PC-3 (cell line): ENCODE data around the gene MS4A4E. TPM values are rescaled to one million over a fixed set of nuclear protein-coding genes. Genes with fewer than 3 reads are reported as not detected.

ENCODE experiments used
- ATAC-seq: fragments of 200-7000 bp; cut with Tn5 transposase; 2 replicates; pipeline ENCODE4 v1.9.1; 2020; ENCODE audit warnings: mild to moderate bottlenecking, moderate library complexity
- BruUV-seq: library from RNA; stranded (reverse); fragments of 400-500 nt; replicated peaks from 2 replicates; lab custom pipeline; 2021; lab: Mats Ljungman, UMichigan
- CTCF ChIA-PET: fragments of 300-600 bp; sonication (Branson Sonifier 250); formaldehyde crosslinking; loops from one replicate; lab custom pipeline; 2022; ENCODE audit warnings: antibody characterized with exemption; lab: Charles Lee
- POLR2A ChIA-PET: fragments of 300-600 bp; sonication (Branson Sonifier 250); formaldehyde crosslinking; loops from one replicate; lab custom pipeline; 2022; ENCODE audit warnings: antibody characterized with exemption; ENCODE audit not compliant: unreplicated experiment; lab: Charles Lee
- DNase-seq: peaks from one replicate; pipeline ENCODE4 v3.0.0-alpha.2; 2015
- H2AFZ ChIP-seq: fragments of 300-600 bp; sonication (generic); 2 replicates; pipeline ENCODE4 v1.6.0; 2016; ENCODE audit warnings: antibody characterized with exemption, low read length
- H3F3A ChIP-seq: fragments of 300-600 bp; sonication (generic); one replicate; pipeline ENCODE4 v1.6.0; 2017; ENCODE audit warnings: antibody characterized with exemption, low read length, control low read depth, mild to moderate bottlenecking; ENCODE audit not compliant: unreplicated experiment
- H3K27ac ChIP-seq: fragments of 300-600 bp; sonication (generic); 2 replicates; pipeline ENCODE4 v1.5.1; 2016; ENCODE audit warnings: mild to moderate bottlenecking, low read length
- H3K27me3 ChIP-seq: fragments of 300-600 bp; sonication (generic); 2 replicates; pipeline ENCODE4 v1.6.1; 2016; ENCODE audit warnings: low read length, mixed read lengths
- H3K36me3 ChIP-seq: fragments of 300-600 bp; sonication (generic); 2 replicates; pipeline ENCODE4 v1.6.1; 2016; ENCODE audit warnings: low read depth, mixed run types, low read length, mixed read lengths
- H3K4me1 ChIP-seq: fragments of 300-600 bp; sonication (generic); 2 replicates; pipeline ENCODE4 v1.5.1; 2016; ENCODE audit warnings: low read length; ENCODE audit not compliant: insufficient read depth
- H3K4me2 ChIP-seq: fragments of 300-600 bp; sonication (generic); 2 replicates; pipeline ENCODE4 v1.6.0; 2016; ENCODE audit warnings: low read length
- H3K4me3 ChIP-seq: fragments of 300-600 bp; sonication (generic); 2 replicates; pipeline ENCODE4 v1.5.1; 2016; ENCODE audit warnings: mild to moderate bottlenecking, low read length, mixed read lengths
- H3K79me2 ChIP-seq: fragments of 300-600 bp; sonication (generic); 2 replicates; pipeline ENCODE4 v1.6.1; 2017; ENCODE audit warnings: low read length, mixed read lengths
- H3K9ac ChIP-seq: fragments of 300-600 bp; sonication (generic); 2 replicates; pipeline ENCODE4 v1.6.0; 2016; ENCODE audit warnings: mild to moderate bottlenecking, low read length
- H3K9me2 ChIP-seq: fragments of 300-600 bp; sonication (generic); replicated peaks from 2 replicates; pipeline ENCODE4 v1.6.1; 2016; ENCODE audit warnings: mixed run types, low read length, mixed read lengths
- H3K9me3 ChIP-seq: fragments of 300-600 bp; sonication (generic); 2 replicates; pipeline ENCODE4 v1.6.1; 2016; ENCODE audit warnings: low read length, mixed read lengths
- H4K20me1 ChIP-seq: fragments of 300-600 bp; sonication (generic); 2 replicates; pipeline ENCODE4 v1.6.1; 2016; ENCODE audit warnings: low read length, mixed read lengths
- EZH2 ChIP-seq: fragments of 300-600 bp; sonication (generic); IDR thresholded peaks from one replicate; pipeline ENCODE4 v1.6.1; 2017; ENCODE audit warnings: antibody characterized with exemption, mild to moderate bottlenecking, low read length; ENCODE audit not compliant: unreplicated experiment
- EZH2phosphoT487 ChIP-seq: fragments of 300-600 bp; sonication (generic); IDR thresholded peaks from 2 replicates; pipeline ENCODE4 v1.6.1; 2018; ENCODE audit warnings: mild to moderate bottlenecking, antibody characterized with exemption, low read length, borderline replicate concordance
- intact Hi-C: fragments of 100-400 bp; cut with micrococcal nuclease; formaldehyde crosslinking; loops from 2 replicates; pipeline ENCODE4 v1.9.0; 2023
- total RNA-seq: library from RNA; depleted of rRNA; stranded (reverse); fragments of >200 nt; gene quantifications from 2 replicates; pipeline ENCODE4 v1.2.3, GENCODE V29; 2014
- TF ChIP-seq, protein P1 (sequence below): fragments of 300-600 bp; sonication (generic); conservative IDR thresholded peaks from 2 replicates; pipeline ENCODE4 v1.5.1; 2017; ENCODE audit warnings: antibody characterized with exemption, low read depth, mild to moderate bottlenecking, low read length

MS4A4E gene
- total RNA-seq, 1 experiment from 2014 or later: not detected

DNA sequence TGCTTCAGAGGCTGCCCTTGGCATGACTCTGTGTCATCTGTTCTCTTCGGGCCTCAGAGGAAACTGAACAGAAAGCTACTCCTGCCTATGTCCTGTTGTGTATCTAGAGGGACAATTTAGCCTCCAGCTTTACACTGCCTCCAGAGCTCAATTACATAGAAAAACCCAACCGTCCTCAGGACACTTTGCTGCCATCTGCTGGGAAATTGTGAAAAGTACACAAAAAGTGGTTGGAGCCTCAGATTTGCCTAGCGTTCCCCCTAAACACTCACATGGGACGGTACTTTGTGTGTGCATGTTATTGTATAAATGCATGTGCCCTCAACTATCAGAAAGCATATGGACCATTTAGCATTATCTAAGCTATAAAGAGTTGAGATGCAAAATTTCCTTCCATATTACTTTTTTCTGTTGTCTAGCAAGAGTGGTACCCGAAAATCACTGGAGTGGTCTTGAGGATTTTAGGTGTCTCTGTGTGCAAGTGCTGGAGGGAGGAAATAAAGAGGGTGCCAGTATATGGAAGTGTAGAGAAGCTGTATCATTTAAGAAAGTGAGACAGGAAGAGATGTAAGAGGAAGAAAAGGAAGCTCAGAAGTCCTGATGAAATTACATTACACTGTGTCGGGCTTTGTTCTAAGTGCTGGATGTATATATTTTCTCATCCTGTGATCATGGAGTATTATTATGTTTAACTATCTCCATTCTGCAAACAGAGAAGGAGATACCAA is 8.7 kb upstream of the MS4A4E start:
- TF ChIP-seq EZH2 (no peak), EZH2phosphoT487 (no peak)
- TF ChIP-seq, protein P1, sequence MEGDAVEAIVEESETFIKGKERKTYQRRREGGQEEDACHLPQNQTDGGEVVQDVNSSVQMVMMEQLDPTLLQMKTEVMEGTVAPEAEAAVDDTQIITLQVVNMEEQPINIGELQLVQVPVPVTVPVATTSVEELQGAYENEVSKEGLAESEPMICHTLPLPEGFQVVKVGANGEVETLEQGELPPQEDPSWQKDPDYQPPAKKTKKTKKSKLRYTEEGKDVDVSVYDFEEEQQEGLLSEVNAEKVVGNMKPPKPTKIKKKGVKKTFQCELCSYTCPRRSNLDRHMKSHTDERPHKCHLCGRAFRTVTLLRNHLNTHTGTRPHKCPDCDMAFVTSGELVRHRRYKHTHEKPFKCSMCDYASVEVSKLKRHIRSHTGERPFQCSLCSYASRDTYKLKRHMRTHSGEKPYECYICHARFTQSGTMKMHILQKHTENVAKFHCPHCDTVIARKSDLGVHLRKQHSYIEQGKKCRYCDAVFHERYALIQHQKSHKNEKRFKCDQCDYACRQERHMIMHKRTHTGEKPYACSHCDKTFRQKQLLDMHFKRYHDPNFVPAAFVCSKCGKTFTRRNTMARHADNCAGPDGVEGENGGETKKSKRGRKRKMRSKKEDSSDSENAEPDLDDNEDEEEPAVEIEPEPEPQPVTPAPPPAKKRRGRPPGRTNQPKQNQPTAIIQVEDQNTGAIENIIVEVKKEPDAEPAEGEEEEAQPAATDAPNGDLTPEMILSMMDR: peak; percentile 68

DNA sequence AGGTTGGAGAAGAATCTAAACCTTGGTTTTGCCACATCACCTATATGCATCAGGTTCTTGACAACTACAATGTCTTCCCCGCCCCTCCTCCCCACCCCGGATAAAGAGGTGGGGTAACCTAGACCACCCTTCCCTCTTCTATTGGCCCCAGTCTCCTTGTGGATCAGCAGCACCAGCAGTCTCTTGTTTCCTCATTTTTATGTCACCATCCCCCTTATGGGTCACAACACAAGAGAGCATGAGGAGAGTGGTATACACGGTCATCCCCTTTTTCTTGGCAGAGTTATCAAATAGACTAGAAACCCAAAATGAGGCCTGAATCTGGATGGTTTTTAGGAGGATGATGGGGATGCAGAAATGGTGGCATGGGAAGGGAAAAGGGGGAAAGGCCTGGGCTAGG is 1.2 kb downstream of the MS4A4E start:
- peaks cover 39% of the 10 kb centered on the region for H3K27me3 ChIP-seq
- H3K4me2 ChIP-seq: no peak overlapping the region
- BruUV-seq: no TSS peak
- H3F3A ChIP-seq: no peaks in the 10 kb centered on the region
- H3K4me3 ChIP-seq: no peak overlapping the region
- intact Hi-C loops: no loop called here
- CTCF ChIA-PET: no interaction called here
- no peaks in the 10 kb centered on the region for H3K9me3 ChIP-seq
- no peak overlapping the region for H2AFZ ChIP-seq
- H4K20me1 ChIP-seq: no peaks in the 10 kb centered on the region
- H3K9me2 ChIP-seq: no peaks in the 10 kb centered on the region
- no peaks in the 10 kb centered on the region for H3K36me3 ChIP-seq
- H3K4me1 ChIP-seq: no peaks in the 10 kb centered on the region
- DNase-seq (no peak), ATAC-seq (no peak)
- no peak overlapping the region for H3K27ac ChIP-seq
- H3K9ac ChIP-seq: no peak overlapping the region
- POLR2A ChIA-PET: no interaction called here
- H3K79me2 ChIP-seq: no peaks in the 10 kb centered on the region
- TF ChIP-seq EZH2: no peak
- TF ChIP-seq, protein P1: no peak
- TF ChIP-seq EZH2phosphoT487: no peak

More for the DNA sequence above, 8.7 kb upstream of the MS4A4E start:
- DNase-seq: peak; percentile 66
- Histone ChIP-seq H3K27me3 (no peaks in the 10 kb centered on the region), H2AFZ (no peak overlapping the region), H3K27ac (no peak overlapping the region), H3K4me2 (no peak overlapping the region), H3K36me3 (no peaks in the 10 kb centered on the region), H3K9me3 (peaks cover 4% of the 10 kb centered on the region; the same call in 1 of the 2 replicates), H3F3A (no peaks in the 10 kb centered on the region), H3K9ac (no peak overlapping the region), H3K9me2 (no peaks in the 10 kb centered on the region), H4K20me1 (no peaks in the 10 kb centered on the region), H3K79me2 (no peaks in the 10 kb centered on the region), H3K4me3 (no peak overlapping the region), H3K4me1 (no peaks in the 10 kb centered on the region)
- no TSS peak for BruUV-seq
- intact Hi-C loops: no loop called here
- ChIA-PET CTCF (interaction anchor here (0.6 to 1.0 kb wide), 3 partner anchors 13 to 110 kb away, joined by 3 read pairs; no protein-coding TSS in a partner anchor), POLR2A (no interaction called here)
- no peak for ATAC-seq

GRCh38 chr11:60240662-60241061 is 2.3 kb downstream of the MS4A4E start:
- H2AFZ ChIP-seq: no peak overlapping the region
- BruUV-seq: no TSS peak
- H3K4me2 ChIP-seq: no peak overlapping the region
- intact Hi-C loops: no loop called here
- peaks cover 39% of the 10 kb centered on the region for H3K27me3 ChIP-seq
- TF ChIP-seq EZH2: no peak
- no peak for TF ChIP-seq EZH2phosphoT487
- TF ChIP-seq, protein P1: no peak
- no peaks in the 10 kb centered on the region for H3K4me1 ChIP-seq
- no peak overlapping the region for H3K4me3 ChIP-seq
- no peaks in the 10 kb centered on the region for H3F3A ChIP-seq
- H3K9me3 ChIP-seq: no peaks in the 10 kb centered on the region
- ChIA-PET POLR2A (no interaction called here), CTCF (no interaction called here)
- no peak overlapping the region for H3K9ac ChIP-seq
- no peaks in the 10 kb centered on the region for H3K9me2 ChIP-seq
- no peaks in the 10 kb centered on the region for H3K79me2 ChIP-seq
- DNase-seq: no peak
- H4K20me1 ChIP-seq: no peaks in the 10 kb centered on the region
- H3K27ac ChIP-seq: no peak overlapping the region
- no peak for ATAC-seq
- H3K36me3 ChIP-seq: no peaks in the 10 kb centered on the region
